ENCODE data around the gene TBX10. TPM values are rescaled to one million over a fixed set of nuclear protein-coding genes. Genes with fewer than 3 reads are reported as not detected.
A peak's percentile ranks its signal among the peaks of the same experiment; 100 is the strongest.

The TBX10 gene
- total and polyA plus RNA-seq, 2 of the 8 experiments (the other 6 are each of a cell fraction or from before 2014, with no cell fraction given) = 0.09 TPM; not detected in 1

DNA sequence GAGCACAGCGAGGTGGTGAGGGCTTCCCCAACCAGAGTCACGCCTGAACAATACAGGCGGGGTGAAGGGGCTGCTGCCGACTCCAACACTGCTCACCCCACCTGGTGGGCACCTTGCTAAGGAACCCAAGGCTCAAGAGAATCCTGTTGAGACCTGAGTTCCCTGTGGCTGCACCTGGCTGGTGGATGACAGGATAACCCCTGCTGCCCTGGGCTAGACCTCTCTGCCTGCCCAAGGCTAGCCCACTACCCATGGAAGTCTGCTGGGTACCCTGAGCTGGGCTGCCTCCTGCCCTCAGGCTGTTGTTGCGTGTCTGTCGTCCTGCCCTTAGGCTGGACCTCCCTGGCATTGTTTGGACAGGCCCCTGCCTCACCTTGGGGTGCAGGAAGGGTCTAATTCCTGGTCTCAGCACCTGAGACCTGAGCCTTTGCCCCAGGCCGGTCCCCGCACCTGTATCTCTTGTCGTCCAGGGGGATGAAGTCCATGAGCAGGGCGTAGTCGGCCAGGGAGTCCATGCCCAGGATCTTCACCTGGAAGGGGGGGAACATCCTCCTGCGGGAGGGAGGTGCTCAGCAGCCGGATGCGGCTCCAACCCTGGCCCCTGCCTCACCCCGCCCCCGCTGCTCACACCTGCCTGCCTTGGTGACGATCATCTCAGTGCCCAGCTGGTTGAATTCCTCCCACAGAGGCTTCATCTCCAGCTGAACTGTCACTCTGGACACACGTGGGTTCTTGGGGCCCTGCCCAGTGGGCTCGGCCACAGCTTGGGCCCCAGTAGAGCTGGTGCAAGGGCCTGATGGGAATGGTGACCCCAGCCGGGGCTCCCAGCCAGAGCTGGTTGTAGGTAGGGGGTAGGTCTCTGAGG is 5.0 kb downstream of the TBX10 start:
- 0 out of 2 replicates have a peak overlapping the region, but pooled peaks have one; percentile 37 for H2BK20ac ChIP-seq (ENCODE audit: low read length)
- no peak overlapping the region for H4K5ac ChIP-seq (ENCODE audit: insufficient read length, low read depth, low read length)
- WGBS, 2 experiments (ENCODE audit: extremely low coverage in 1 of 2, insufficient coverage in 1 of 2, insufficient read length in 1 of 2, insufficient replicate concordance in 2 of 2, low coverage in 1 of 2, low lambda C conversion rate in 2 of 2, missing lambda C conversion rate in 1 of 2) = 86% methylated on average over 17 of the region's 20 CpGs; no CpG with 5 or more reads in 1 of the 2 experiments
- ChIA-PET POLR2A (ENCODE audit: partially characterized antibody) (interaction anchor here (11.7 kb wide), 1 partner anchor 18 kb away, joined by 194 read pairs; no protein-coding TSS in a partner anchor), CTCF (ENCODE audit: partially characterized antibody) (interaction anchor here (0.8 to 10.1 kb wide), 10 partner anchors 11 to 278 kb away, joined by 3 to 117 read pairs (median 3); no protein-coding TSS in a partner anchor)
- H3K9me3 ChIP-seq (ENCODE audit: insufficient read depth in 2 of 2, low read depth in 1 of 2, low read length in 1 of 2) = no peaks in the 10 kb centered on the region
- H4K8ac ChIP-seq (ENCODE audit: extremely low read depth, insufficient read depth, low read length) = no peak overlapping the region
- H2BK12ac ChIP-seq (ENCODE audit: low read depth, low read length) = no peak overlapping the region
- H2AK5ac ChIP-seq (ENCODE audit: low read depth, low read length) = no peak overlapping the region
- no peaks in the 10 kb centered on the region for H3K36me3 ChIP-seq (ENCODE audit: control insufficient read depth in 2 of 4, insufficient read depth in 4 of 4, low read length in 3 of 4)
- H4K91ac ChIP-seq (replicated peaks; ENCODE audit: insufficient read length, low read length) = no peak overlapping the region
- TF ChIP-seq, protein P1, sequence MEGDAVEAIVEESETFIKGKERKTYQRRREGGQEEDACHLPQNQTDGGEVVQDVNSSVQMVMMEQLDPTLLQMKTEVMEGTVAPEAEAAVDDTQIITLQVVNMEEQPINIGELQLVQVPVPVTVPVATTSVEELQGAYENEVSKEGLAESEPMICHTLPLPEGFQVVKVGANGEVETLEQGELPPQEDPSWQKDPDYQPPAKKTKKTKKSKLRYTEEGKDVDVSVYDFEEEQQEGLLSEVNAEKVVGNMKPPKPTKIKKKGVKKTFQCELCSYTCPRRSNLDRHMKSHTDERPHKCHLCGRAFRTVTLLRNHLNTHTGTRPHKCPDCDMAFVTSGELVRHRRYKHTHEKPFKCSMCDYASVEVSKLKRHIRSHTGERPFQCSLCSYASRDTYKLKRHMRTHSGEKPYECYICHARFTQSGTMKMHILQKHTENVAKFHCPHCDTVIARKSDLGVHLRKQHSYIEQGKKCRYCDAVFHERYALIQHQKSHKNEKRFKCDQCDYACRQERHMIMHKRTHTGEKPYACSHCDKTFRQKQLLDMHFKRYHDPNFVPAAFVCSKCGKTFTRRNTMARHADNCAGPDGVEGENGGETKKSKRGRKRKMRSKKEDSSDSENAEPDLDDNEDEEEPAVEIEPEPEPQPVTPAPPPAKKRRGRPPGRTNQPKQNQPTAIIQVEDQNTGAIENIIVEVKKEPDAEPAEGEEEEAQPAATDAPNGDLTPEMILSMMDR (IDR thresholded peaks at IDR 0.05; ENCODE audit: control extremely low read depth in 1 of 3, insufficient read depth in 1 of 3, low read depth in 1 of 3, low read length in 3 of 3) = peak in 2 of 3 experiments; percentile 1 to 8; a peak in 2 of 4 replicates
- TF ChIP-seq CHD1 (IDR thresholded peaks at IDR 0.05; ENCODE audit: low read depth, low read length) (no peak), EZH2 (IDR thresholded peaks at IDR 0.05; ENCODE audit: low read depth, low read length, severe bottlenecking) (no peak)
- peak overlapping the region; percentile 93; the same call in 1 of the 2 replicates for H2BK15ac ChIP-seq (ENCODE audit: low read length)
- H3K18ac ChIP-seq (ENCODE audit: extremely low read depth, low read length) = no peak overlapping the region
- DNase-seq (ENCODE audit: low read depth in 1 of 2, low spot score in 2 of 2) (no peak), FAIRE-seq (no peak)
- H3K79me1 ChIP-seq (ENCODE audit: low read depth, low read length) = no peaks in the 10 kb centered on the region
- H3K23ac ChIP-seq (ENCODE audit: insufficient read length) = no peak overlapping the region
- no peak overlapping the region for H2AFZ ChIP-seq (ENCODE audit: low read length)
- H4K20me1 ChIP-seq (replicated peaks in 1 of 2; ENCODE audit: control insufficient read depth in 1 of 2, insufficient read depth in 2 of 2, low read length in 2 of 2) = no peaks in the 10 kb centered on the region
- H3K4me1 ChIP-seq (replicated peaks in 1 of 4; ENCODE audit: control insufficient read depth in 3 of 4, insufficient read depth in 4 of 4, low read length in 3 of 4) = peaks cover 0 to 20% (median 12%) of the 10 kb centered on the region in 4 experiments; a peak in 5 of 7 replicates
- no peak overlapping the region for H3K27ac ChIP-seq (ENCODE audit: low read depth, low read length)
- H3K9ac ChIP-seq (replicated peaks in 1 of 4; ENCODE audit: extremely low read depth in 1 of 4, low read depth in 3 of 4, low read length in 3 of 4) = no peak overlapping the region
- no peak overlapping the region for H3K4me3 ChIP-seq (ENCODE audit: extremely low read depth in 1 of 4, insufficient read depth in 2 of 4, low read depth in 3 of 4, low read length in 4 of 4)
- H2BK120ac ChIP-seq (replicated peaks; ENCODE audit: low read depth, low read length) = no peak overlapping the region
- H3K23me2 ChIP-seq (ENCODE audit: low read depth, low read length) = peaks cover 2% of the 10 kb centered on the region; the same call in 1 of the 2 replicates
- no peak overlapping the region for H3K56ac ChIP-seq (replicated peaks; ENCODE audit: insufficient read length, low read depth, low read length)
- H3K4ac ChIP-seq (replicated peaks; ENCODE audit: insufficient read length, low read depth, low read length) = no peak overlapping the region
- 0 out of 2 replicates have a peak overlapping the region, but pooled peaks have one; percentile 61 for H2BK5ac ChIP-seq (ENCODE audit: low read depth, low read length)
- H3K4me2 ChIP-seq (ENCODE audit: insufficient read depth in 1 of 2, low read depth in 2 of 2, low read length in 2 of 2) = no peak overlapping the region
- no peaks in the 10 kb centered on the region for H3K79me2 ChIP-seq (ENCODE audit: control insufficient read depth in 1 of 2, insufficient read depth in 2 of 2, low read length in 2 of 2)
- H3K27me3 ChIP-seq (replicated peaks in 1 of 4; ENCODE audit: control insufficient read depth in 3 of 4, extremely low read depth in 1 of 4, insufficient read depth in 3 of 4, low read length in 3 of 4) = peaks cover 0 to 7% (median 3%) of the 10 kb centered on the region in 4 experiments; a peak in 4 of 7 replicates
- no peak overlapping the region for H3K14ac ChIP-seq (ENCODE audit: insufficient read length)
